Measurements from ENCODE around the gene LRRN2.

LRRN2 gene

DNA sequence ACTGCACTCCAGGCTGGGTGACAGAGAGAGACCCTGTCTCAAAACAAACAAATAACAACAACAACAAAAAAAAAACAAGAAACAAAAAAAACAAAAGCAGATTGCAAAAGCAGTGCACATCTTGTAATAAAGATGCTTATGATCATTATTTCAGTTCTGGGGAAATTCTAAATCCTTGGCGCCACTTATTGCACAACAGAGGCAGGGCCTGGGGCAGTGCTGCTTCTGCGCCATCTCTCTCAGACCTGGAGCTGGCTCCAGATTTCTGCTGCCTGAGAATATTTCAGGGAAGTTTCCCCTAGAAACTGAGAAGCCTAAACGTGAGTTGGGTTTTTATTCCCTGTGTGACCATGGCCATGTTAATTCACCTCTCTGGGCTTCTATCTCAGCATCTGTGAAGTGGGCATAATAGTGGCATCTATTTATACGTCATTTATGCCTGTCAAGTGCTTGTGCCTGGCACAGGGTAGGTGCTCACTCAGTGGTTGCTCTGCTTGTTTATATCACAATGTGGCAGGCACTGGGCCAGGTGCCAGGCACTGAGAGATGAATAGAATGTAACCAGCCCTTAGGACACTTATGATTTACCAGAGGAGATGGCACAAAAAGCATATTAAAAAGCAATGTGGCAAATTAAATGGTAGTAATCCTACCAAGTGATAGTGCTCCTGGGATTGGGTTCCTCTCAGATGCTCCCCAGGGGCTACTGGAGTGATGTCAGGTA lies 101.5 kb downstream of the LRRN2 start:
- no peak overlapping the region for H3K4me3 ChIP-seq (ENCODE audit: control insufficient read depth, low read depth, low read length)
- TF ChIP-seq, protein P1, sequence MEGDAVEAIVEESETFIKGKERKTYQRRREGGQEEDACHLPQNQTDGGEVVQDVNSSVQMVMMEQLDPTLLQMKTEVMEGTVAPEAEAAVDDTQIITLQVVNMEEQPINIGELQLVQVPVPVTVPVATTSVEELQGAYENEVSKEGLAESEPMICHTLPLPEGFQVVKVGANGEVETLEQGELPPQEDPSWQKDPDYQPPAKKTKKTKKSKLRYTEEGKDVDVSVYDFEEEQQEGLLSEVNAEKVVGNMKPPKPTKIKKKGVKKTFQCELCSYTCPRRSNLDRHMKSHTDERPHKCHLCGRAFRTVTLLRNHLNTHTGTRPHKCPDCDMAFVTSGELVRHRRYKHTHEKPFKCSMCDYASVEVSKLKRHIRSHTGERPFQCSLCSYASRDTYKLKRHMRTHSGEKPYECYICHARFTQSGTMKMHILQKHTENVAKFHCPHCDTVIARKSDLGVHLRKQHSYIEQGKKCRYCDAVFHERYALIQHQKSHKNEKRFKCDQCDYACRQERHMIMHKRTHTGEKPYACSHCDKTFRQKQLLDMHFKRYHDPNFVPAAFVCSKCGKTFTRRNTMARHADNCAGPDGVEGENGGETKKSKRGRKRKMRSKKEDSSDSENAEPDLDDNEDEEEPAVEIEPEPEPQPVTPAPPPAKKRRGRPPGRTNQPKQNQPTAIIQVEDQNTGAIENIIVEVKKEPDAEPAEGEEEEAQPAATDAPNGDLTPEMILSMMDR (IDR thresholded peaks at IDR 0.05; ENCODE audit: control insufficient read depth, insufficient read depth, low read depth, low read length, missing control alignments), result no peak
- DNase-seq (ENCODE audit: low read depth), result no peak

- no peak for DNase-seq (ENCODE audit: low read depth)
- TF ChIP-seq, protein P1 (IDR thresholded peaks at IDR 0.05; ENCODE audit: control insufficient read depth, insufficient read depth, low read depth, low read length, missing control alignments), result no peak
- no peak overlapping the region for H3K4me3 ChIP-seq (ENCODE audit: control insufficient read depth, low read depth, low read length)
Observed at GRCh38 chr1:204581759-204582158, 103.8 kb downstream of the LRRN2 start.

GRCh38 chr1:204580862-204581261 lies 104.7 kb downstream of the LRRN2 start:
- DNase-seq (ENCODE audit: low read depth), result no peak
- no peak overlapping the region for H3K4me3 ChIP-seq (ENCODE audit: control insufficient read depth, low read depth, low read length)
- TF ChIP-seq, protein P1 (IDR thresholded peaks at IDR 0.05; ENCODE audit: control insufficient read depth, insufficient read depth, low read depth, low read length, missing control alignments), result no peak

- DNase-seq (ENCODE audit: low read depth), result no peak
- no peak overlapping the region for H3K4me3 ChIP-seq (ENCODE audit: control insufficient read depth, low read depth, low read length)
- TF ChIP-seq, protein P1 (IDR thresholded peaks at IDR 0.05; ENCODE audit: control insufficient read depth, insufficient read depth, low read depth, low read length, missing control alignments), result no peak
Observed at GRCh38 chr1:204579681-204580080, 105.9 kb downstream of the LRRN2 start.

DNA sequence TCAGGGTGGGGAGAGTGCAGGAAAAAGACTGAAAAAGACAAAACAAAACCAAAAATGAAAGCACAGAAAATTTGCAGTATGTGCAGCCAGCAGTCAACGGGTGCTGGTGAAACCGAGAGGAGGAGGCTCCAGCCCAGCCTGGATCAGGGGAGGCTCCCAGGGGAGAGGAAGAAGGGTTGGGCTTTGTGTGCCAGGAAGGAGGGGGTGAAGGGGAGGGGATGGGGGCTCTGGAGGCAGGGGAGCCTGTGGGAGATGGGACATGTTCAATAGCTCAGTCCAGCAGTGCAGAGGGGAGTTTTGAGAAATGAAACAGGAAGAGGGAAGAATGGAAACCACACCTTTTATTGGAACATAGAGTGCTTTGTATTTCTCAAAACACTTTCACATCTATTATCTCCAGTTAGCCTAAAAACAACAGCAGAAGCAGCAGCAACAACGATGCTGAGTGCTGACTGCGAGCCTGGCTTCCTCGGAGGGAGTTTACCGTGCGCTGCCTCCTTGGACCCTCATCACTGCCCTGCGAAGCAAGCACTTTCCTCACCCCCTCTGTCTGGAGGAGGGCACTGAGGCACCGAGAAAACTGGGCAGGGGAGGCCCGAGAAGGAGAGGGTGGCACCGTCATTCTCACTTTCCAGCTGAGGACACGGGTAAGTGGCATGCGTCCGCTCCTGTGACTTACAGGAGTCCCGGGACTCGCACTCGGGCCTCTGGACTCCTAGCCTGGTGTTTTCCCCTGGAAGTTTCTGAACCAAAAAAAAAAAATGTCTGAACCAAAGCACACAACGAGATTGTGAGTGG lies 106.5 kb downstream of the LRRN2 start:
- no peak for DNase-seq (ENCODE audit: low read depth)
- TF ChIP-seq, protein P1 (IDR thresholded peaks at IDR 0.05; ENCODE audit: control insufficient read depth, insufficient read depth, low read depth, low read length, missing control alignments), result no peak

GRCh38 chr1:204577794-204578478 lies 107.6 kb downstream of the LRRN2 start:
- DNase-seq (ENCODE audit: low read depth), result no peak
- H3K4me3 ChIP-seq (ENCODE audit: control insufficient read depth, low read depth, low read length), result no peak overlapping the region
- TF ChIP-seq, protein P1 (IDR thresholded peaks at IDR 0.05; ENCODE audit: control insufficient read depth, insufficient read depth, low read depth, low read length, missing control alignments), result no peak

More for the DNA sequence above, 106.5 kb downstream of the LRRN2 start:
- no peak overlapping the region for H3K4me3 ChIP-seq (ENCODE audit: control insufficient read depth, low read depth, low read length)
